IMR-90 (cell line): ENCODE measurements around the gene WASF1.

Source experiments
- BHLHE40 ChIP-seq: fragments of 150-350 bp; IDR thresholded peaks from 2 replicates; pipeline ENCODE4 v1.6.1; 2016; ENCODE audit warnings: mild to moderate bottlenecking, low read depth, low read length
- CEBPB ChIP-seq: IDR thresholded peaks from 2 replicates; pipeline ENCODE4 v1.6.1; 2012; ENCODE audit warnings: low read depth, low read length, improper control_type of control experiment
- CHD1 ChIP-seq: IDR thresholded peaks from 2 replicates; pipeline ENCODE4 v1.6.1; 2012; ENCODE audit warnings: low read depth, low read length, improper control_type of control experiment
- ELK1 ChIP-seq: fragments of 150-350 bp; IDR thresholded peaks from 2 replicates; pipeline ENCODE4 v1.6.1; 2016; ENCODE audit warnings: low read depth, mild to moderate bottlenecking, low read length, moderate library complexity, borderline replicate concordance
- FOS ChIP-seq: fragments of 150-350 bp; IDR thresholded peaks from 2 replicates; pipeline ENCODE4 v1.6.1; 2016; ENCODE audit warnings: low read depth, low read length
- MAZ ChIP-seq: IDR thresholded peaks from 2 replicates; pipeline ENCODE4 v1.6.1; 2012; ENCODE audit warnings: low read depth, mild to moderate bottlenecking, low read length, improper control_type of control experiment, moderate library complexity, borderline replicate concordance
- NFE2L2 ChIP-seq: fragments of 150-350 bp; IDR thresholded peaks from 2 replicates; pipeline ENCODE4 v1.6.1; 2016; ENCODE audit warnings: low read depth, mild to moderate bottlenecking, low read length
- POLR2A ChIP-seq: IDR thresholded peaks from 2 replicates; pipeline ENCODE4 v1.6.1; 2012; ENCODE audit warnings: mild to moderate bottlenecking, low read depth, low read length
- RAD21 ChIP-seq: IDR thresholded peaks from 2 replicates; pipeline ENCODE4 v1.6.1; 2012; ENCODE audit warnings: low read length, improper control_type of control experiment
- RFX5 ChIP-seq: IDR thresholded peaks from 2 replicates; pipeline ENCODE4 v1.8.0; 2012; ENCODE audit warnings: low read depth, mild to moderate bottlenecking, low read length, moderate library complexity
- SMC3 ChIP-seq: fragments of 150-350 bp; IDR thresholded peaks from 2 replicates; pipeline ENCODE4 v1.6.1; 2016; ENCODE audit warnings: low read depth, mild to moderate bottlenecking, antibody characterized with exemption, low read length, moderate library complexity
- USF2 ChIP-seq: fragments of 150-350 bp; IDR thresholded peaks from 2 replicates; pipeline ENCODE4 v1.6.1; 2017; ENCODE audit warnings: mild to moderate bottlenecking, antibody characterized with exemption, low read length, low read depth
- TF ChIP-seq, protein P1 (sequence below): conservative IDR thresholded peaks from 2 replicates; pipeline ENCODE4 v1.5.1; 2012; ENCODE audit warnings: mild to moderate bottlenecking, low read depth, low read length, improper control_type of control experiment

- TF ChIP-seq POLR2A (no peak), MAZ (no peak), RAD21 (no peak), USF2 (no peak), CHD1 (no peak), CEBPB (no peak), RFX5 (no peak), NFE2L2 (no peak), ELK1 (no peak), BHLHE40 (no peak), SMC3 (no peak), FOS (no peak)
- TF ChIP-seq, protein P1, sequence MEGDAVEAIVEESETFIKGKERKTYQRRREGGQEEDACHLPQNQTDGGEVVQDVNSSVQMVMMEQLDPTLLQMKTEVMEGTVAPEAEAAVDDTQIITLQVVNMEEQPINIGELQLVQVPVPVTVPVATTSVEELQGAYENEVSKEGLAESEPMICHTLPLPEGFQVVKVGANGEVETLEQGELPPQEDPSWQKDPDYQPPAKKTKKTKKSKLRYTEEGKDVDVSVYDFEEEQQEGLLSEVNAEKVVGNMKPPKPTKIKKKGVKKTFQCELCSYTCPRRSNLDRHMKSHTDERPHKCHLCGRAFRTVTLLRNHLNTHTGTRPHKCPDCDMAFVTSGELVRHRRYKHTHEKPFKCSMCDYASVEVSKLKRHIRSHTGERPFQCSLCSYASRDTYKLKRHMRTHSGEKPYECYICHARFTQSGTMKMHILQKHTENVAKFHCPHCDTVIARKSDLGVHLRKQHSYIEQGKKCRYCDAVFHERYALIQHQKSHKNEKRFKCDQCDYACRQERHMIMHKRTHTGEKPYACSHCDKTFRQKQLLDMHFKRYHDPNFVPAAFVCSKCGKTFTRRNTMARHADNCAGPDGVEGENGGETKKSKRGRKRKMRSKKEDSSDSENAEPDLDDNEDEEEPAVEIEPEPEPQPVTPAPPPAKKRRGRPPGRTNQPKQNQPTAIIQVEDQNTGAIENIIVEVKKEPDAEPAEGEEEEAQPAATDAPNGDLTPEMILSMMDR: no peak
These were observed 21.0 kb downstream of the WASF1 start for GRCh38 chr6:110158479-110158878.
